Inflammatory macrophage (primary cell): ENCODE measurements around the gene RIMBP2.
"Not testable (repeated sequence)": the region's sequence is repeated elsewhere in the genome, so short reads cannot be mapped to it uniquely, and the experiment has no call there.

ENCODE experiments used
- DNase-seq, 2 donors: peaks; one replicate each; pipeline ENCODE4 v3.0.0-alpha.2; 2020 to 2022

RIMBP2 gene

DNA sequence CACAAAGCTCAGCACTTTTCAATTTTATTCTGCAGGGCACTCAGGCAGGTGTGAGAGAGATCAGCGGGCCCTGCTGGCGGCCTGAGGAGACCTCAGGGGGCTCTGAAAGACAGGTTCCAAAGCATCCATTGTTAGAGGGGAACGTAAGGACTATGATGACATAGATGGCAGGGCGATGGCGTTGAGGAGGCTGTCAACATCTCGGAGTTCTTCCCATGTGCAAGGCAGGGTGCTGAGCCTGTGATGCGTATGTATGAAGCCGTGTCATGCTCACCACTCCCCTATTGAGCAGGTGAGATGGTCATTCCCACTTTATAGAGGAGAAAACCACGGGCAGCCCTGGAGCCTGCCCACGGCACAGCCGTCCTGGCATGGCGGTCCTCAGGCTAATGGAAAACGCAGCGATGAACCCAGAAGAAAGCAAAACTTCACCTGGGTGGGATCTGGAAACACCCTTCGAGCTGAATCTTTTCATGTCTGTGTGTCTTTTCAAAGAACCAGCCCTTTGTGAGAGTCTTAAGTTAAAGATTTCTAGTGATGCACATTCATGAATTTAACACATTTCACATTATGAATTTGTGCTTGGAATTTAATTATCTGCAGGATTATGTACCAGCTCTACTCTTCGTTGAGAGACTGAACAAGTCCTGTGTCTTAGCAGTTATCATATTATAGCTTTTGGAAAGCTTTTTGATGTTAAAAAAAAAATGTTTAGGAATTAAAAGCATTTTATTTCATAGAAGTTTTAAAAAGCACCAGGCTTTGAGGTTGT is 64.7 kb downstream of the RIMBP2 start:
- no peak for DNase-seq

GRCh38 chr12:130650131-130650530 is 66.0 kb downstream of the RIMBP2 start:
- no peak for DNase-seq

GRCh38 chr12:130649101-130650045 is 66.7 kb downstream of the RIMBP2 start:
- DNase-seq: no peak

DNA sequence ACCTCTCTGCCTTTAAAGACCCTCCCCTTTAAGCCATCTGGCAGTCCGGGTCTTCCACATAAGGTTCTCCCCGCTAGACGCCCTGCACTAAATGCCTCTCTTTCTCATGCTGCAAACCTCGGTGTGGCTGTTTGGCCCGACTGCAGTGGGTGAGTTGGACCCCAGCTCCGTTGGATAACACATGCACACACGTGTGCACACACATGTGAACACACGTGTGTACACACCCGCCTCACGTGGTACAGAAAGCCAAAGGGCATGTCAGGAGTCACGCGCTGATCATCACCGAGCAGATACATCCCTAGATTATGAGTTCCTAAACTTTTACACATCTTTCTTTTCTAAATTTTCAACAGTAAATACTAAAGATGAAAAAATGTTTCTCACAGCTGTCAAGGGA is 68.3 kb downstream of the RIMBP2 start:
- no peak for DNase-seq

DNA sequence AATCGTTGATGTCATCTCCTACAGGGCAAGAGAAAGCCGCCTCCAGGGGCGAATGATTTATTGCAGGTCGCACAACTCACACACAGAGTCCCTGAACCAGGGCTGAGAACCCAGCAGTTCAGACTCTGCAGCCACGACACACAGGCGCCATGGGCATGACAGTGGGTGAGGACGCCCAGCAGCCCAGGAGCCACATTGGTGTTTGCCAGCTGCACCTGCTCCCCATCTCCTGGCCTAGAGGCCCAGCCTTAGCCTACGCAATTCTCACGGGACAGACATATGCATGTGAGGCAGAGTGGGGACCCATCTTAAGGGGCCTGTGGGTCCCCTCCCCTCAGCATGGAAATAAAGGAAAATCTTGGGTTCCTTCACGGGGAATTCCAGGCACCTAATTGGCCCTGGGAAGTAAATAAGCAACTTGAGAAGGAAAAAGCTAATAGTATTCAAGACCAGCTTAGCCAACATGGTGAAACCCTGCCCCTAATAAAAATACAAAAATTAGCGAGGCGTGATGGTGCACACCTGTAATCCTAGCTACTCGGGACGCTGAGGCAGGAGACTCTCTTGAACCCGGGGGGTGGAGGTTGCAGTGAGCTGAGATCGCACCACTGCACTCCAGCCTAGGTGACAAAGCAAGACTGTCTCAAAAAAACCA is 69.3 kb downstream of the RIMBP2 start:
- DNase-seq: no peak

DNA sequence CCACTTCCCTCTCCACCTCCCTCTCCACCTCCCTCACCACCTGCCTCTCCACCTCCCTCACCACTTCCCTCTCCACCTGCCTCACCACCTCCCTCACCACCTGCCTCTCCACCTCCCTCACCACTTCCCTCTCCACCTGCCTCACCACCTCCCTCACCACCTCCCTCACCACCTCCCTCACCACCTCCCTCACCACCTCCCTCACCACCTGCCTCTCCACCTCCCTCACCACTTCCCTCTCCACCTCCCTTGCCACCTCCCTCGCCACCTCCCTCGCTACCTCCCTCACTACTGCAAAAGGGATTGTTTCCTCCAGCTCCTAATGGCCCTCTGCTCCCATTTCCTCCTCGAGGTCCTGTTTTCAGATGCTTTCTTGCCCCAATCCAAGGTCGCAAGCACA is 69.9 kb downstream of the RIMBP2 start:
- not testable (repeated sequence) for DNase-seq

- no peak for DNase-seq
These were observed 70.3 kb downstream of the RIMBP2 start for GRCh38 chr12:130645751-130646150.

GRCh38 chr12:130644566-130644965 is 71.5 kb downstream of the RIMBP2 start:
- DNase-seq: no peak

DNA sequence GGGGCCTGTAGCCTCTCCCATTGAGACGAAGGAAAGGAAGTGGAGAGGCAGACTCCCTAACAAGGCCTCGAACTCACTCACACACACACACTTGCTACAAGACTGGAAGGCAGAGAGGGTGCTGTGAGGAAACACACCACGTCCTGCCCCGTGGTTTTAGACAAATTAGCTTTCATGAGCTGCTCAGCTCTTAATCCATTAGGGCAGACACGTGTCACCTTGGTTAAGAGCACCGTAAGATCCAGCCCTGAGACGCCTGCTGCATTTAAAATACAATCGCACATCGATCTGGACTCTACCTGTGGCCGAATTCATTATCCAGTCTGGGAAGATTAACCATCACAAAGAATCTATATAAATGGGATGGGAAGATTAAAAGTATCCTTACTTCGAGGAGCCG is 72.0 kb downstream of the RIMBP2 start:
- no peak for DNase-seq

DNA sequence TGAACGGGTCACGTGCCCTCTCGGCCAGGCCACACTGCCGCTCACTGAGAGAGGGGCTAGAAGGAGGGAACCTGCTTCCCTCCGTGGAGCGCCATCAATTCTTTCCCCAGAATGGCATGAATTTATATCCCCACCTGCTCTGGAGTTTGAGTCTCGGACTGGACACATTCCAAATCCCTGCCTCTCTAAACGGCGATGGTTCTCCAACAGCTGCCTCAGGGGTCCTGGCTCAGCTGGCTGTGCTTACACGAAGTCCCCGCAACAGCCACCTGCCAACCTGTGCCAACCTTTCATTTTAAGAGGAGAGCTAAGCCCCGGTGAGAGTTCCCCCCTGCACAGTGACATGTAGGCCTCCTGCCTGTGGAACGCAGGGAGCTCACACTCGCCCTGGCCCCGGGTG is 73.2 kb downstream of the RIMBP2 start:
- DNase-seq: no peak

DNA sequence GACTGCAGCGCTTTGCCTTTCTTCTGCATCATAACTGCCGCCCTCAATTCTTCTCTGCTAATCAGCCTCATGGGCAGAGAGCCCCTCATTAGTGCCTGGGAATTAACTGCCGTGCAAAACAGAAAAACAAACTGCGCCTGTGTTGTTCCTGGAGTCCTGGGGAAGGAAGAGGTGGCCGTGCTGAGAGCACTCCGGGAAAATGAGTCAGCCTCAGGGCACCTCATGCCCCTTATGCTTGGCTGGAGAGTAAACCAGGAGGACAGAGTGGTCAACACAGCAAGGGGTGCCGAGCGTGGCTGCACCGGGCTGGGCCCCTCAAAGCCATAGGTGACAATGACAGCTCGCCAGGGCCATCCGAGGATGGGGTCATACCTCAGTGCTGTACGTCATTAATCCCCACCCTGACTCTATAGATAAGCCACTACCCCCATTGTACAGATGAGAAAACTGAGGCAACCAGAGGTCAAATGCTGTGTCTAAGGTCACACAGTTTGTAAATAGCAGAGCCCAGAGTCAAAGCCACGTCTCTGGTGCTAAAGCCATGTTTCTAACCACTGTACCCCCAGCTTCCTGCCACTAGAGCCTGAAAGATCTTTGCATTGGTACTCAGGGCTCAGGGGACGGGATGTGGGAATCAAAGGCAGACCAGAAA is 74.4 kb downstream of the RIMBP2 start:
- no peak for DNase-seq

GRCh38 chr12:130640901-130641300 is 75.2 kb downstream of the RIMBP2 start:
- no peak for DNase-seq

DNA sequence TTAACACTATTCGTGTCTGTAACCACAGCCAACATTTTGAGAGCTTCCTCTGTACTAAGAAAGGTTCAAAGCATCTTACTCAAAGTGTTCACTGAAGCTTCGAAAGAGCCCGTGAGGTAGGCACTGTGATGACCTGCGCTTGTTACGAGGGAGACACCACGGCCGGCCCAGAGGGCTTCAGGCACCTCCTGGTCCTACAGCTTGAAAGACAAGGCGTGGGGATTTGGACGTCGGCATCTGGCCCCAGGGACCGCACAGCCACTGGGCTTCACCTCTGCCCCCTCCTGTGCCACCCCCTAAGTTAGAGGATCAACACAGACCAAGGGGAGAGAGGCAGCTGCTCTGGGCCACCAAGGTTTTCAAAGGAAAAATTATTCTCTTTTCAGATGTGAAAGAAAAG is 75.6 kb downstream of the RIMBP2 start:
- DNase-seq: no peak

GRCh38 chr12:130639476-130640424 is 76.3 kb downstream of the RIMBP2 start:
- DNase-seq: no peak

DNA sequence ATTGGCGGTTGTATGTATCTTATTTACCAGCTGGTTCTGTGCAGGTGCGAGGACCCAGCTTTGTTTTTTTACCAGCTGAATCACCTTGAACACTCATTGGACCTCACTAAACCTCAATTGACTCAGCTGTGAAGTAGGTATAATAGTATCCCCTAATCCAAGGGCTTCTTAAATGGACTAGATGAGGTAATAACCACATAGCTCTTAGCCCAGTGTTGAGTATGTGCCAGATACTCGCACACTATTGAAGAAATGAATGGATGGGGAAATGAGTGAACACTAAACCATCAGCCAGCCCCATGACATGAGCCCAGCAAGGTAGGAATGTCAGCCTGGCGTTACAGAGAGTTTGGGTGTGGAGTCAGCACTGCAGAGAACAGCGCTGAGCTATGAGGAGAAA is 79.7 kb downstream of the RIMBP2 start:
- DNase-seq: no peak

DNA sequence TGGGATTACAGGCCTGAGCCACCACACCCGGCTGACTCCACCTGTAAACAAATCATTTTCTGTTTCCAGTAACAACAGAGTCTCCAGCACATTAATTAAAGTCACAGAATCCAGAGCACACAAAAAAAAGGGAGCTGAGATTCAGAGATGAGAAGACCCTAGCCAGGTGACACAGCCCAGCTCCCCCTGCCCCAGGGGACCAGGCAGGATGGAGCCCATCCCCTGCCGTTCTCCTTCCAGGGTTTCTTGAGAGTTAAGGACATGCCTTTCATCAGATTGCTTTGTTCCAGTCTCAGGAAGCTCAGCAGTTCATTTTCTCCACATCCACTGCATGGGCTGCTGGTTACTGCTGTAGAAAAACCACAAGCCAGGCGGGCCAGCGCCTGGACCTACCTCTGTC is 81.2 kb downstream of the RIMBP2 start:
- DNase-seq: no peak

DNA sequence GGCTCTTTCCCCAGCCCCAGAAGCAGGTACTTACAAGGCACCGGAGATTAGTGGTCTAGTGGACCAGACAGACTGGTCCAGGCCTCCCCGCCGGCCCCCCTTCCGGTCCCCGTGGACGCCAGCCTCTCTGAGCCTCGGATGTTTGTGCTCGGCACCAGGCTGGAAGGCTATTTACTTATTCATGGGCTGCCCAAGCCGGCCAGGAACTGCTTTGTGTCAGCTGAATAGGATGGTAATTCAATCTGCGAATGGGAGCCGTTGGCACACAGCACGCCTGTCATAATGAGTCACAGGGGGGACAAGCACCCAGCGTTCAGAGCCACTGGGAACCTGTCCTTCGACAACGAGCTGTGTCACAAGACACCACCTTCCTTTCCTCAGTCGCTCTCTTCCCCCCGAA is 82.3 kb downstream of the RIMBP2 start:
- no peak for DNase-seq

GRCh38 chr12:130632642-130633041 is 83.5 kb downstream of the RIMBP2 start:
- DNase-seq: no peak

GRCh38 chr12:130628304-130628703 is 87.8 kb downstream of the RIMBP2 start:
- no peak for DNase-seq

- no peak for DNase-seq
These were observed 88.9 kb downstream of the RIMBP2 start for GRCh38 chr12:130627175-130627574.

- no peak for DNase-seq
These were observed 89.5 kb downstream of the RIMBP2 start for GRCh38 chr12:130626601-130627000.

- DNase-seq: no peak
These were observed 90.9 kb downstream of the RIMBP2 start for GRCh38 chr12:130625201-130625600.
